Measurements from ENCODE around the gene GLYATL3.
"Not testable (repeated sequence)": the region's sequence is repeated elsewhere in the genome, so short reads cannot be mapped to it uniquely, and the experiment has no call there.

Gene GLYATL3

GRCh38 chr6:49499623-49500022 is at the start of gene GLYATL3:
TSS of gene GLYATL3 (plus strand) at chr6:49499923. CDS start at chr6:49511991, 12,068 bp downstream.
- DNase-seq (ENCODE audit: low read depth), result no peak

DNA sequence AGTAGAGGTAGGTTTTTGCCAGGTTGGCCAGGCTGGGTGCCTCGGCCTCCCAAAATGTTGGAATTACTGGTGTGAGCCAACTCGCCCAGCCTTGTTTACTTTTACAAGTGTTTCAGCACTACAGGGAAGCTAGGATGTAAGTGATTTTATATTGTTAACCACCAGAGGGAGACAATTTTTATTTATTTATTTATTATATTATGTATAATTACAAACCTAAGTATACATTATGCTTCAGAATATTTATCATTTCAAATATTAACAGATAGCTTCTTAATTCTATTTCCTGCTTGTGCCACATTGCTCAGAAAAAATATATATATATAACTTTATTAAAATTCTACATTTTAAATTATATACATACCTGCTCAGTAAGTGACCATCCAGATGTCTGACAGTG is 46.5 kb upstream of the GLYATL3 start:
- no peak for DNase-seq (ENCODE audit: low read depth)

DNA sequence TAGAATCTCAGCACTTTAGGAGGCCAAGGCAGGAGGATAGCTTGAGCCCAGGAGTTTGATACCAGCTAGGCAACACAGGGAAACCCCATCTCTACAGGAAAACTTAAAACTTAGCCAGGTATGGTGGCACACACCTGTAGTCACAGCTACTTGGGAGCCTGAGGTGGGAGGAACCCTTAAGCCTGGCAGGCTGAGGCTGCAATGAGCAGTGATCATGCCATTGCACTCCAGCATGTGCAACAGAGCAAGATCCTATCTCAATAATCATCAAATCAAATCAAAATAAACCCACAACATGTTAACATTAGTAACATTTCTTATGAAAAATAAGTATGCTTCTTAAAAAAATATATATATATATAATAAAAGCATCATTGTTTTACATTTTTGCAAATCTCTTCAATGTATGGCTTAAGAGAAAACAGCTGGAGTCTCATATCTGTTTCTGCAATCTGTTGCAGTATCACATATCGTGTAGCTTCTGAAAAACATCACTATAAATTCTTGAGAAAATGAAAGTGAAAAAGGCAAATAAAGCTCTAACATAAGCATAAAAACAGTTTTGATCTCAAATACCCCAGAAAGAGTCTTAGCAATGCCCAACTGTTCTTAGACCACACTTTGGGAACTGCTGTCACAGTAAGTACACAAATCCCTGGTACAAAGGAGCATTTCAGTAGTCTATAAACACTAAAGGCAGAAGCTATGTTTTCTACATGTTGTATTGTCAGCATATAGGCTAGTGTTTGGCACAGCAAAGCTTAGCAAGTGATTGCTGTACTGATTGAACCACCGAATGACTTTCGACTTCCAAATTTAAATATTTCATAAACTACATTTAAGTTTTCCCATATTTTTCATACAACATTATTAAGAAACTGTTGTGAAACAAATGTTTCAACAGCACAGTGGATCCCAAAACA is 44.7 kb upstream of the GLYATL3 start:
- DNase-seq (ENCODE audit: low read depth), result no peak

- no peak for DNase-seq (ENCODE audit: low read depth)
These were observed 42.0 kb upstream of the GLYATL3 start for GRCh38 chr6:49457771-49458170.

DNA sequence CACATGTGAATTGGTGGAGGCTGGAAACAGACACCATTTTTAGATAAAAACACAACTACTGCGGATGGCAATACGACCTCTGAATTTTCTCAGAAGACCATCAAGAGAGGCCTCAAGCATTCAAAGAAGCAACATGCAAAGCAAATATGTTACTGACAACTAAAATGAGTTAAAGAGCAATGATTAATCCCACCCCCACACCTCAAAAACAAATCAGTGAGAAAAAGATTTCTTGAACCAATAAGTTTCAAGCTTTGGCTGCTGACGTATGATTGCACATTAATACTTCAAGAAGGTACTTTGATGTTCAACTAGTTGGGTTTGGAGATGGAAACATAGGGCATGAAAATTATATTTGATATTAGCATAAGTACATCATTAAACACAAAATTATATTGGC is 37.7 kb upstream of the GLYATL3 start:
- no peak for DNase-seq (ENCODE audit: low read depth)

GRCh38 chr6:49462599-49462926 is 37.2 kb upstream of the GLYATL3 start:
- DNase-seq (ENCODE audit: low read depth), result no peak

GRCh38 chr6:49462927-49463611 is 36.7 kb upstream of the GLYATL3 start, which contains the start of the genes CENPQ and MMUT:
TSS of gene CENPQ (plus strand) at chr6:49463370. CDS start at chr6:49470177, 6,807 bp downstream.
TSS of gene MMUT (minus strand) at chr6:49463253. CDS start at chr6:49459466, 3,787 bp downstream.
- peak; percentile 85 for DNase-seq (ENCODE audit: low read depth)

- no peak for DNase-seq (ENCODE audit: low read depth)
These were observed 36.1 kb upstream of the GLYATL3 start for GRCh38 chr6:49463612-49463967.

DNA sequence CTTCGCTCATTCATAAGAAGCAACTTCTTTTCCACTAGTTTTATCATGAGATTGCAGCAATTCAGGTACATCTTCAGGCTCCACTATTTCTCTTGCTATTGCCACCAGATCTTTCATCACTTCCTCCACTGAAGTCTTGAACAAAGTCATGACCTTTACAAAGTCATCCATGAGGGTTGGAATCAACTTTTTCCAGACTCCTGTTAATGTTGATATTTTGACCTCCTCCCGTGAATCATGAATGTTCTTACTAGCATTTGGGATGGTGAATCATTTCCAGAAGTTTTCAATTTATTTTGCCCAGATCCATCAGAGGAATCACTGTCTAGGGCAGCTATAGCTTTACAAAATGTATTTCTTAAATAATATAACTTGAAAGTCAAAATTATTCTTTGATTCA is 35.0 kb upstream of the GLYATL3 start:
- no peak for DNase-seq (ENCODE audit: low read depth)

GRCh38 chr6:49468042-49468441 is 31.7 kb upstream of the GLYATL3 start:
- no peak for DNase-seq (ENCODE audit: low read depth)

DNA sequence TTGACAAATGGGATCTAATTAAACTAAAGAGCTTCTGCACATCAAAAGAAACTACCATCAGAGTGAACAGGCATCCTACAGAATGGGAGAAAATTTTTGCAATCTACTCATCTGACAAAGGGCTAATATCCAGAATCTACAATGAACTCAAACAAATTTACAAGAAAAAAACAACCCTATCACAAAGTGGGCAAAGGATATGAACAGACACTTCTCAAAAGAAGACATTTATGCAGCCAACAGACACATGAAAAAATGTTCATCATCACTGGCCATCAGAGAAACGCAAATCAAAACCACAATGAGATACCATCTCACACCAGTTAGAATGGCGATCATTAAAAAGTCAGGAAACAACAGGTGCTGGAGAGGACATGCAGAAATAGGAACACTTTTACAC is 23.2 kb upstream of the GLYATL3 start:
- DNase-seq (ENCODE audit: low read depth), result not testable (repeated sequence)

GRCh38 chr6:49479308-49479970 is 20.3 kb upstream of the GLYATL3 start:
- DNase-seq (ENCODE audit: low read depth), result no peak

- not testable (repeated sequence) for DNase-seq (ENCODE audit: low read depth)
These were observed 17.9 kb upstream of the GLYATL3 start for GRCh38 chr6:49481846-49482245.

GRCh38 chr6:49483380-49483779 is 16.3 kb upstream of the GLYATL3 start:
- not testable (repeated sequence) for DNase-seq (ENCODE audit: low read depth)

GRCh38 chr6:49490633-49491032 is 9.1 kb upstream of the GLYATL3 start:
- DNase-seq (ENCODE audit: low read depth), result no peak

DNA sequence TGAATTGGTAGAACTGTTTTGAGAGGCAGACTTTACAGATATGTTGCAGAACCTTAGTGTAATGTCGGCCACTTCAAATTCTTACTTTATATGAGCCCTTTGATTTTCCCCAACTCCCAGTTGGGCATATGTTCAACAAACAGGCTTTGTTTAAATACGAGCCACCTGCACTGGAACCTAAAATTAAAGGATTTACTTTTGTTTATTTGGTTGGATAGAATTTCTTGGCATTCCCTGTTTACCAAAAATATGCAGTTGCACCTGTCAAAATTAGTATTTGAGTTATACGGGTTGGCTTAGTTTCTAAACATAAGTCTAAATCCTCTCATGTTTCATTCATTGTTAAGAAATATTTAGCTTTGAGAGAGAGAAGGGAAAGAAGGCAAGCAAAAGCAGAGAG is 2.4 kb upstream of the GLYATL3 start:
- DNase-seq (ENCODE audit: low read depth), result no peak

GRCh38 chr6:49499126-49499525 is 597 bp upstream of the GLYATL3 start:
- no peak for DNase-seq (ENCODE audit: low read depth)

- no peak for DNase-seq (ENCODE audit: low read depth)
These were observed 4.9 kb downstream of the GLYATL3 start for GRCh38 chr6:49504666-49505065.

DNA sequence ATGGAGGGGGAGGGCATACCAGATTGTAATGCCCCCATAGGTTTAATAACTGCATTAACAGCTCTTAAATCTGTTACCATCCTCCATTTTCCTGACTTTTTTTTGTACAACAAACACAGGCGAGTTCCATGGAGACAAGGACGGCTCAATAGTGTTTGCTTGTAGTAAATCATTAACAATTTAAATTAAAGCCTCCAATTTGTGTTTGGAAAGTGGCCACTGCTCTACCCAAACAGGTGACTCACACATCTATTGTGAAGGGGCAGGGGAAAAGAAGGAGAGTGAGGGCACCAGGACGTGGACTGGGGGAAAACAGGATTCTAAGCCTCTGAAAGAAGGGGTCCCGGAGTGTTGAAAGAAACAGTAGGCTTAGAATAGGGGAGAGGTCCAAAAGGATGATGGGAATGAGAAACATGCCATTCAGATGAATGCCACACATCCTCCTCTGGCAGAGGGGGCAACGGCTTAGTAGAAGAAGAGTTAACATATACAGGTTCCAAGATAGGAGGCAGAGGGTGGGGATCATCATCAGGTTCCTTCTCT is 6.9 kb downstream of the GLYATL3 start:
- no peak for DNase-seq (ENCODE audit: low read depth)

GRCh38 chr6:49509342-49509741 is 9.6 kb downstream of the GLYATL3 start:
- DNase-seq (ENCODE audit: low read depth), result no peak

- no peak for DNase-seq (ENCODE audit: low read depth)
These were observed 13.6 kb downstream of the GLYATL3 start for GRCh38 chr6:49513153-49513989.
